ENCODE data around the gene DNAL1. TPM values are rescaled to one million over a fixed set of nuclear protein-coding genes. Genes with fewer than 3 reads are reported as not detected.
A peak's percentile ranks its signal among the peaks of the same experiment; 100 is the strongest.

Gene DNAL1
- total RNA-seq, 1 donor, result 9.9 TPM

GRCh38 chr14:73612339-73613045, 32.3 kb upstream of the DNAL1 start, which contains the start of gene ACOT6:
ACOT6 (plus strand) TSS chr14:73612517; CDS start chr14:73612572, 55 bp downstream.
- no peak for TF ChIP-seq CTCF (IDR thresholded peaks at IDR 0.05; ENCODE audit: insufficient read depth, low read depth, low read length)
- peak; percentile 73 for DNase-seq (ENCODE audit: low read depth)
- peak within 1 kb of the TSS; percentile 66 for H3K4me3 ChIP-seq (ENCODE audit: low read depth, low read length)

- H3K4me3 ChIP-seq (ENCODE audit: low read depth, low read length), result peak overlapping the region; percentile 66
- TF ChIP-seq CTCF (IDR thresholded peaks at IDR 0.05; ENCODE audit: insufficient read depth, low read depth, low read length), result no peak
- DNase-seq (ENCODE audit: low read depth), result no peak
Observed at GRCh38 chr14:73613046-73613383, 31.8 kb upstream of the DNAL1 start.

GRCh38 chr14:73613419-73613963, 31.3 kb upstream of the DNAL1 start:
- H3K4me3 ChIP-seq (ENCODE audit: low read depth, low read length), result peak overlapping the region; percentile 66
- no peak for DNase-seq (ENCODE audit: low read depth)
- TF ChIP-seq CTCF (IDR thresholded peaks at IDR 0.05; ENCODE audit: insufficient read depth, low read depth, low read length), result no peak

GRCh38 chr14:73616831-73617230, 28.0 kb upstream of the DNAL1 start:
- no peak overlapping the region for H3K4me3 ChIP-seq (ENCODE audit: low read depth, low read length)
- TF ChIP-seq CTCF (IDR thresholded peaks at IDR 0.05; ENCODE audit: insufficient read depth, low read depth, low read length), result no peak
- no peak for DNase-seq (ENCODE audit: low read depth)

- no peak overlapping the region for H3K4me3 ChIP-seq (ENCODE audit: low read depth, low read length)
- TF ChIP-seq CTCF (IDR thresholded peaks at IDR 0.05; ENCODE audit: insufficient read depth, low read depth, low read length), result no peak
- no peak for DNase-seq (ENCODE audit: low read depth)
Observed at GRCh38 chr14:73619524-73619923, 25.3 kb upstream of the DNAL1 start.

GRCh38 chr14:73620268-73620667, 24.5 kb upstream of the DNAL1 start:
- no peak overlapping the region for H3K4me3 ChIP-seq (ENCODE audit: low read depth, low read length)
- DNase-seq (ENCODE audit: low read depth), result no peak
- no peak for TF ChIP-seq CTCF (IDR thresholded peaks at IDR 0.05; ENCODE audit: insufficient read depth, low read depth, low read length)

All from fibroblast of villous mesenchyme (primary cell).